SKM-1 treated with dmso at 0.1 percent for 144 hours (cell line): ENCODE measurements around the gene ZFP36.

Experiments used
- DNase-seq: peaks from one replicate; lab custom pipeline; 2025; ENCODE audit not compliant: unreplicated experiment; lab: John Stamatoyannopoulos, UW

ZFP36 gene

DNA sequence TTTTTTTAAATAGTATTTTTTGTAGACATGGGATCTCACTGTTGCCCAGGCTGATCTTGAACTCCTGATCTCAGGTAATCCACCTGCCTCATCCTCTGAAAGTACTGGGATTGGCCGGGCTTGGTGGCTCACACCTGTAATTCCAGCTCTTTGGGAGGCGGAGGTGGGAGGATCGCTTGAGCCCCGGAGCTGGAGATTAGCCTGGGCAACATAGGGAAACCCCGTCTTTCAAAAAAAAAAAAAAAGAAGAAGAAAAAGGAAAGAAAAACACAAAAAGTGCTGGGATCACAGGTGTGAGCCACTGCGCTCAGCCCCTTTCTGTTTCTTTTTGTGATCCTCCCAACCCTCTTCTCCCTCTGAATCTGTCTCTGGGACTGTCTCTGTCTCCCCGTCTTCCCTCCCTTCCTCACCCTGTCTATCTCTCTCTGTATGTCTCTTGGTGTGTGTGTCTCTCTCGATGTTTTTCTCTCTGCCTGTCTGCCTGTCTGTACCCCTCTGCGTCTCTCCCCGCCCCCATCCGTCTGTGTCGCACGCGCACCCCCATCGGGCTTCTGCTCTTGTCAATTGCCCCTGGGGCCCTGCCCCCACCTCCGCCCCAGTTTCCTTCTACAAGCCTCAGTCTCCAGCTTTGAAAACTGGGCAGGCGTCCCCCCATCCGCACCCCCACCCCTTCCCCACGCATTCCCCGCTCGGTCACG, 540 bp upstream of the ZFP36 start:
- DNase-seq: peak; percentile 71

DNA sequence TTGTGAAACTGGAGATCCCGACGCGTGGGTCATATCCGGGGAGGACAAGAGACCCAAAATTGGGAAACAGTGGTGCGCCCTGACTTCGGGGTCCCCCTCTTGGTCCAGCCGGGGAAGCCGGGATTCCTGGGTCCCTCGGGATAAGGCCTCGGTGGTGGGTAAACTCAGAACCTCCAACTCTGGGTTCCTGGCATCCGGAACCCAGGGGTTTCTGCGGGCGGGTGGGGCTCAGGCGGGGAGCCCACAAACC, 688 bp downstream of the ZFP36 start:
- no peak for DNase-seq

DNA sequence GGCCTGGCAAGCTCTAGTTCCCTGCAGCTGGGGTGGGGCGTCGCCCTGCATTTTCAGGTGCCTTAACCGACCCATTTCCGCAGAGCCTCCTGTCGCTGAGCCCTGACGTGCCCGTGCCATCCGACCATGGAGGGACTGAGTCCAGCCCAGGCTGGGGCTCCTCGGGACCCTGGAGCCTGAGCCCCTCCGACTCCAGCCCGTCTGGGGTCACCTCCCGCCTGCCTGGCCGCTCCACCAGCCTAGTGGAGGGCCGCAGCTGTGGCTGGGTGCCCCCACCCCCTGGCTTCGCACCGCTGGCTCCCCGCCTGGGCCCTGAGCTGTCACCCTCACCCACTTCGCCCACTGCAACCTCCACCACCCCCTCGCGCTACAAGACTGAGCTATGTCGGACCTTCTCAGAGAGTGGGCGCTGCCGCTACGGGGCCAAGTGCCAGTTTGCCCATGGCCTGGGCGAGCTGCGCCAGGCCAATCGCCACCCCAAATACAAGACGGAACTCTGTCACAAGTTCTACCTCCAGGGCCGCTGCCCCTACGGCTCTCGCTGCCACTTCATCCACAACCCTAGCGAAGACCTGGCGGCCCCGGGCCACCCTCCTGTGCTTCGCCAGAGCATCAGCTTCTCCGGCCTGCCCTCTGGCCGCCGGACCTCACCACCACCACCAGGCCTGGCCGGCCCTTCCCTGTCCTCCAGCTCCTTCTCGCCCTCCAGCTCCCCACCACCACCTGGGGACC, 1.2 kb downstream of the ZFP36 start:
- DNase-seq: no peak

DNA sequence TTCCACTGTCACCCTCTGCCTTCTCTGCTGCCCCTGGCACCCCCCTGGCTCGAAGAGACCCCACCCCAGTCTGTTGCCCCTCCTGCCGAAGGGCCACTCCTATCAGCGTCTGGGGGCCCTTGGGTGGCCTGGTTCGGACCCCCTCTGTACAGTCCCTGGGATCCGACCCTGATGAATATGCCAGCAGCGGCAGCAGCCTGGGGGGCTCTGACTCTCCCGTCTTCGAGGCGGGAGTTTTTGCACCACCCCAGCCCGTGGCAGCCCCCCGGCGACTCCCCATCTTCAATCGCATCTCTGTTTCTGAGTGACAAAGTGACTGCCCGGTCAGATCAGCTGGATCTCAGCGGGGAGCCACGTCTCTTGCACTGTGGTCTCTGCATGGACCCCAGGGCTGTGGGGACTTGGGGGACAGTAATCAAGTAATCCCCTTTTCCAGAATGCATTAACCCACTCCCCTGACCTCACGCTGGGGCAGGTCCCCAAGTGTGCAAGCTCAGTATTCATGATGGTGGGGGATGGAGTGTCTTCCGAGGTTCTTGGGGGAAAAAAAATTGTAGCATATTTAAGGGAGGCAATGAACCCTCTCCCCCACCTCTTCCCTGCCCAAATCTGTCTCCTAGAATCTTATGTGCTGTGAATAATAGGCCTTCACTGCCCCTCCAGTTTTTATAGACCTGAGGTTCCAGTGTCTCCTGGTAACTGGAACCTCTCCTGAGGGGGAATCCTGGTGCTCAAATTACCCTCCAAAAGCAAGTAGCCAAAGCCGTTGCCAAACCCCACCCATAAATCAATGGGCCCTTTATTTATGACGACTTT, 2.0 kb downstream of the ZFP36 start:
- no peak for DNase-seq

DNA sequence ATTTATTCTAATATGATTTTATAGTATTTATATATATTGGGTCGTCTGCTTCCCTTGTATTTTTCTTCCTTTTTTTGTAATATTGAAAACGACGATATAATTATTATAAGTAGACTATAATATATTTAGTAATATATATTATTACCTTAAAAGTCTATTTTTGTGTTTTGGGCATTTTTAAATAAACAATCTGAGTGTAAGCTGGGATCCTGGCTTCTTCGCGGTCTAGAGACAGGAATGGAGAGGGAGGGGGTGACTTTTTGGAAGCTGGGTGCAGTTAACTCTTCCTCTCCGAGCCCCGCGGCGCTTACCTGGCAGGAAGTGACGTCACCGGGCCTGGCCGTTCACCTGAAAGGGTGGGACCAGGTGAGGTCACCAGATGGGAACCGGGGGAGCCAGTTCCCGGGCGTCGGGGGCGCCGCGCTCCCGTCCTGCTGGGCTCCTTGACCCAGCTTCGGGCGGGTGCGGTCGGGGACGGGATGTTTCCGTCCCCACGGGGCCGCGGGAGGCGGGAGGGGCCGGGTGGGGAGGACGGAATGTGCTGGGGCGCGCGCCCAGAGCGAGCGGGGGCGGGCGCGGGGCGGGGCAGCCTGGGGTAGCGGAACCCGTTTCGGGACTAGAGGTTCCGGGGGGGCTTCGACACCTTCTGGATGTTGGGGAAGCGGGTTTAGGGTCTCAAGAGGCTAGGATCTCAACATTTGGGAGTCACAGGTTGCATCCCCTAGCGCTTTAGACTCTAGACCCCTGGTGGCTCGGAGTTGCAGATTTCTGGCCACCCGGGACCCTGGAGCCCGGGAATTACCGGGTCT, 2.8 kb downstream of the ZFP36 start:
- peak; percentile 42 for DNase-seq

DNA sequence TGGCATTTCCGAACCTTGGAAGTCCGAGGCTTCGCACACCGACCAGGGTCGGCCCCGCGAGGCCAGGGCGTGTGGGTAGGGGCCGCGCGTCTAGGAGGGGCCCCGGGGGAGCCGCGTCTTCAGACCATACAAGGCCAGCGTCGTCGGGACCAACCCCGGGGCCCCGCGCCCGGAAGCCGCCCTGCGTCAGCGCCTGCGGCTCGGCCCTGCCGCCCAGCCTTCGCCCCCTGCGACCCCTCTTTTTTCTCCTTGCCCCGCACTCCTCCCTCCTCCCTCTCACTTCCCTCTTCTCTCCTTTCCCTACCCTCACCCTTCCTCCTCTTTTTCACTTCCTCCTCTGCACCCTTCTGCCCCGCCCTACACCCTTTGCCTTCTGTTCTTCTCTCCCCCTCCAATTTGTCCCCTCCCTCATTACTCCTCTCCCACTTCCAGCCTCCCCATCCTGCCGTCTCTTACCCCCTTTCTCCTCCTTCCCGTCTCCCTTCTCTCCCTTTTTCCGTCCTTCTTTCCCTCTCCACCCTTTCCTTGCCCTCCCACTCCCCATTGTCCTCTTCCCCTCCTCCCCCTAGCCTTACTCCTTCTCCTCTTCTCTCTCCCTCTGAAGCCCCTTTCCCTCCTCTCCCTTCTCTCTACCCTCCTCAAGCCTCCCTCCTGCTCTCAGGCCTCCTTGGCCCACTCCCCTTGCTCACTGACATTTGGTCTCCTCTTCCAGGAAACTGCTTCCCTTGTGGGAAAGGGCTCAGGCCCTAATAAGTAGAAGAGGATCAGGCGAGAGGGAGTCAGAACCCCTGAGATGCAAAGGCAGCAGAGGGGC, 3.6 kb downstream of the ZFP36 start:
- DNase-seq: peak; percentile 78

DNA sequence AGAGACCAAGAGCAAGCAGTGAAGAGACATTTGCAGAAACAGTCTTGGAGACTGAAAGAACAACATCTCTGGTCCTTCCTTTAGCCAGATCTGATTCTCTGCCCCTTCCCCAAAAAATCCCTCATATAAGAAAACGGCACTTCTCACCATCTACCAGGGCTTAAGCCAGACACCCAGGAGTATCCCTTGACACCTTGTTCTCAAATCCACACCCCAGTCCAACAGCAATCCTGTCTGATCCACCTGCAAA, 4.1 kb downstream of the ZFP36 start:
- no peak for DNase-seq

DNA sequence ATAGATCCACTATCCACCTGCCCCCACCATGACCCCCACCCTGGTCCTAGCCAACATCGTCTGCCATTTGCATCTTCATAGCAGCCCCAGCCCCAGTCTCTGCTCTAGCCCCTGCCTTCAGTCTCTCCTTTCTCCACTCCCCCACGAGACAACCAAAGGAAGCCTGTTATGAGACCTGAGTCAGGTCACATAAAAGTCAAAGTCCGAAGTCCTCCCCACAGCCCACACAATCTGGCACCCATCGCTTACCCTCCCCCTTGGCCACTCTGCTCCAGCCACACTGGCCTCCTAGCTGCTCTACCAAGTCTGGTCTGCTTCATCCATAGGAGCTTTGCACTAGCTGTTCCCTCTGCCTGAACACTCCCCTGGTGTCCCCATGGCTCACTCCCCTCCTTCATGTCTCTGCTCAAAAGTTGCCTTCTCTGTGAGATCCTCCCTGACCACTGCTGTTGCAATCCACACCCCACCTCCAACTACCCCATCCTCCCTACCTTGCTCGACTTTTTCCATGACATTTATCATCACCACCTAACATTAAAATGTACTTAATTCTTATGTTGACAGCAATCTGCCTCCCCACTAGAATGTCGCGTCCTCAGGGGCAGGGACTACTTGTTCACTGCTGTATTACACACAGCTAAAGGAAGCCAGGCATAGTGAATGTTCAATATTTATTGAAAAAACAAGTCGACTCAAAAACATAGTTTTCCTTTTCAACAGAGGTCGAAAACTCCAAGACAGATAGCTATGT, 4.6 kb downstream of the ZFP36 start:
- DNase-seq: no peak

DNA sequence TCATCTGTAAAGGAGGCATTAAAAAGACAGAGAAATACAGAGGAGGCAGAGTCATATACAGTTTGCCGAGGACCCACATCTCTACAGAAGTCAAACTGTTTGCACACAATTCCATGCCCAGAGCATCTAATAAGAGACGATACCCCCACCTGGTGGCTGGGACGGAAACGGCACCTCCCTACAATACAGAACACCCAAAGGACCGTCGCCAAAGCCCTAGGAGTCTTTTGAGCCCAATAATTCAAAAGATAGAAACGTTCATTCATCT, 5.1 kb downstream of the ZFP36 start:
- peak; percentile 92 for DNase-seq

- peak; percentile 97 for DNase-seq
Measured at GRCh38 chr19:39412100-39412866, 5.6 kb downstream of the ZFP36 start, which contains the start of gene PLEKHG2. PLEKHG2 (plus strand) TSS chr19:39412669; CDS start chr19:39414087, 1,418 bp downstream.

DNA sequence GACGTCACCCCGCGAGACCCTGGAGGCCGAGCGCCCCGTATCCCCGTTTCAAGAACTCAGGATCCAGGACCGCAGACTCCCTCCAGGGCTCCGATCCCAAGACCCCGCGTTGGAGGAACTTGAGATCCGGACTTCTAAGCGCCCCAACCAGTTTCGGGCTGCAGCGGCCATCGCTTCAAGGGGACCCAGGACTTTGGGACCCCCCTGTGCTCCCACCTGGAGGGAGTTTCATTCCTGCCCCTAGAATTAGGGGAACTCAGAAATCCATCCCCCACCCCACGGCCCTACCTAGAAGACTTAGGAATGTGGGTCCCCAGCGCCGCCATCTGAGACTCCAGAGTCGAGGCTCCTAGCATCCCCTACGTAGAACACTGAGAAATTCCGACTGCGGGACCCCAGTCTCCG, 6.2 kb downstream of the ZFP36 start:
- no peak for DNase-seq

- DNase-seq: no peak
Measured at GRCh38 chr19:39413272-39413910, 6.7 kb downstream of the ZFP36 start.

DNA sequence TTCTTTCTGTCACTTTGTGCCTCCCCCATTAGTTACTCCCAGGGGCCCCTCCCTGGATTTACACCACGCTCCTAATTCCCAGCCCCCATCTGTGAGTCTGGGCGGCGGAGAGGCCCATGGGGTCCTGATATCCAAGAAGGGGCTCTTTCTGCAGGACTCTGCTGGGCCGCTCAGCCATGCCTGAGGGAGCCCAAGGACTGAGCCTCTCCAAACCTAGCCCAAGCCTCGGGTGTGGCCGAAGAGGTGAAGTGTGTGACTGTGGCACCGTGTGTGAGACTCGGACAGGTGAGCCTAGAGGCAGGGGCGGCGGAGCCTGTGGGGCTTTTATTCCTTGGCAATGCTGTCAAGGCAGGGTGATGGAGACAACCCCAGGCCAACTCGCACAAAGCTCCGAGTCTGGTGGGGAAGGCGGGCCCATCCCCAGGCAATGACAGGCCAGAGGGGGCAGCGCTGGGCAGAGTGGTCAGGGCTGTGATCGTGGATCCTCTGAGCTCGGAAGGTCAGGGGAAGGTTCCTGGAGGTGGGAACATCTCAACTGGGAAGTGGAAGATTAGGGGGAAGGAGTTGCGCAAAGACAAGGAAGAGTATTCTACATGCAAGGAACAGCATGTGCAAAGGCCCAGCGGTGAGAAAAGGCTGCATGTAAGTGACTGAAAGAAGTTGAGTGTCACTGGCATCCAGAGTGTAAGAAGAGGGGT, 7.4 kb downstream of the ZFP36 start:
- no peak for DNase-seq

DNA sequence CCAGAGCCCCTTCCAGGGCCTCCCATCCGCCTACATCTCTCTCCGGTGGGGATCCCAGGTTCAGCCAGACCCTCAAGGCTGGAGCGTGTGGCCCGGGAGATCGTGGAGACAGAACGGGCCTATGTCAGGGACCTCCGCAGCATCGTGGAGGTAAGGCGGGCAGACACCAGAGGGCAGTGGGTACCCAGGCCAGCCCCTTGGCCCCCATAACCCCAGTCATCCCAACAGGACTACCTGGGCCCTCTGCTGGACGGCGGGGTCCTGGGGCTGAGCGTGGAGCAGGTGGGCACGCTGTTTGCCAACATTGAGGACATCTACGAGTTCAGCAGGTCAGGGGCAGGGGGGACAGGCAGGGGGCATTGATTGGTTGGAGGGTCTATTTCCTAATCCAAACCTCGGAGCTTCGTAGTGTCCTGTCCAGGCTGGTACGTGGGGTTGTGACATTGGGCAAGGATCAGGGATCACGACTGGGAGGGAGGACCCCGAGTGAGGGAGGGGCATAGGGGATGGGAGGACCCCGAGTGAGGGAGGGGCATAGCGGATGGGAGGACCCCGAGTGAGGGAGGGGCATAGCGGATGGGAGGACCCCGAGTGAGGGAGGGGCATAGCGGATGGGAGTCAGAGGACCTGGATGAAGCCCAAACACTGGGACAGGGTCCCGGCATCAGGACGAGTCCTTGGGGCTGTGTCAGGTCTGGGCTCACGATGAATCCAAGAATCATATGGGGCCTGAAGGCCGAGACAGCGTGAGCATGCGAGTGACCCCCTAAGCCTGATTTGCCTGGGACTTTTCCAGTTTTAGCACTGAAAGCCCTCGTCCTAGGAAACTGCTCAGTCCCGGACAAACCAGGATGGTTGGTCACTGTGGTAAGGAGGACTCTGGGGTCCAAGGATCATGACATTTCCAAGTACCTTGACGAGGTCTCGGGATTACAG, 8.7 kb downstream of the ZFP36 start:
- no peak for DNase-seq

- DNase-seq: no peak
Measured at GRCh38 chr19:39416152-39417120, 9.8 kb downstream of the ZFP36 start.
